IPS-NIHi11 (cell line): ENCODE results near the gene FAM13C.

Experiments used
- DNase-seq: peaks from one replicate; pipeline ENCODE4 v3.0.0; 2012; ENCODE audit warnings: mixed read lengths, low spot score

Gene FAM13C

DNA sequence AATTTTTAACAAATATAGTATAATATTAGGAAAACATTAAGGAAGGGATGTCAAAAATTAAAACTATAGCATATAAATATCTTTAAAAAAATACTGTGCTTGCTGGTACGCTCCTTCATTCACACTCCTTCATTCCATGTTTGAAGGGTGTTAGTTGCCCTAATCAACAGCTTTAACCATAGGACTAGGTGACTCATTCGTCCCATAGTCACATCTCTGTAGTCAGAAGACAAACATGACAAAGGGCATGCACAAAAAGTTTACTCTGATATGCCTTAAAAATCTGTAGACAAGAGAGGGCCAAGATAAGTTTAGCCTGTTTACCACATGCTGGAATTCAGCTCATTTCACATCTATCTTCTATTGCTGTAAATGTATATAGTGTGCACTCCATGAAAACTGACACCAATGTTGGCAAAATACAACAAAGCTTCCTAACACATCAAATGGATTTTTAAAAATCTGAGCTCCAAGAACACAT, 646 bp downstream of the FAM13C start:
- DNase-seq: no peak

DNA sequence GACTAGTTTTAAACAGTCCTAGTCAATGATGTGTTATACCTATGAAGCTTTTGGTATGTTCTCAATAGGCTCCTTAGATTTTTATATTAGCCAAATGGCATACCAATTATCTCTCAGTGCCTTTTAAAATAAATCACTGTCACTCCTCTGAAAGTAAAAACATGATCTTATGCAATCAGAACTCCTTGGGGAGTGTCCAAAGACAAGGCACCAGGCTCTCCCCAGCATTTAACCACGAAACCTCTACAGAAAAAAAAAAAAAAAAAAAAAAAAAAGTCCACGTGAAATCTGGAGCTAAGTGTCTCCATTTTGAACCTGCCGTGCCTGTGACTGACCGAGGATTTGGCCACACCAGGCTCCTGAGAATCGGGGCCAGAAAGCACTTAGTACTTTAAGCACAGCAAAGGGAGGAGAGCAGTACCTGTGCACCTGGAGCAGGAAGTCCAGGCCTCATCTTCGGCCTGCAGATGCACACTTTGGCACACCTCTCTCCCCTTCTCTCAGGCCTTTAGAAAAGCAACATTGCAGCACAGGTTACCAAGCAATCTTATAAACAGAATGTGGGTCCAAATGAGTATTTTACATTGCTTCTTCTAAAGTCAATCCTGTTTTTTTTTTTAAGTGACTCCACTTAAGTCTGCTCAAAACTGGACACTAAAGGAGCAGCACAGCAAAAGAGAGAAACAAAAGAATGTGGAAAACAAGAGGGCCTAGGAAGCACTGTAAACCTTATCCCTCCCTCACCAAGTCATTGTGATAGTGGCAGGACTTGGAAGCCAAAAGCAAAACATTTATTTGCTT, 1.5 kb downstream of the FAM13C start:
- no peak for DNase-seq

DNA sequence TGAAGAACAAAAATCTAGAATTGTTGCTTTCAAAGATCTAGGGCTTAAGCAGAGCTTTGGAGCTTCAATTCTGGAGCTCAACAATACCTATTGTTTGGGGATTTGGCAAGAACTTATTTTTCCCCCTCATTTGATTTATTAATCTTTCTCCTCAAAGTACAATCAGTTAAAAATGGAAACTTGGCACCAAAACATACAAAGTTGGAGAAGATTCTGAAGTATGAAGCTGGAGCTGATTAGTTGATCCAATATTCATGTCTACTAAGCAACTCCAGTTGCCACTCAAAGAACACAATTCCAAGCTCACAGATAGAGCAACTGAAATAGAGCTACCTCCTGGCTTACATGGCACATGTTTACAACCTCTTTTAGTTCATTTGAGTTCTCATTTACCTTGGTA, 3.8 kb downstream of the FAM13C start:
- DNase-seq: no peak

DNA sequence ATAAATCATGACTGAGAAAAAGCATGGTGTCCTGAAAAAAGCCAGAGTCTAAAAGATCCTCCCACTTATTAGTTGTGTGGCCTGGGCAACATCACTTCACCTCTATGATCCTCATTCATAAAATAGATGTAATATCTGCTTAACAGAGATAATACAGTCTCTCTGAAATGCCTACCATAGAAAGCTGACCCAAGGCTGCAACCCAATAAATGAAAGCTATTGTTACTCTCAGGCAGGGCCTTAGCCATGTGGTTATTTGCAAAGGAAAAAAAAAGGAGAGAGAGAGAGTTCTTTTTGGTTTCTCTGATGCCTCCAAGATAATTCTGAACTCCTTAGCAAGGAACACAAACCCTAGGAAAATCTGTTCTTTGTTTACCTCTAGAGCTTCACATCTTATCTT, 7.9 kb downstream of the FAM13C start:
- DNase-seq: no peak

DNA sequence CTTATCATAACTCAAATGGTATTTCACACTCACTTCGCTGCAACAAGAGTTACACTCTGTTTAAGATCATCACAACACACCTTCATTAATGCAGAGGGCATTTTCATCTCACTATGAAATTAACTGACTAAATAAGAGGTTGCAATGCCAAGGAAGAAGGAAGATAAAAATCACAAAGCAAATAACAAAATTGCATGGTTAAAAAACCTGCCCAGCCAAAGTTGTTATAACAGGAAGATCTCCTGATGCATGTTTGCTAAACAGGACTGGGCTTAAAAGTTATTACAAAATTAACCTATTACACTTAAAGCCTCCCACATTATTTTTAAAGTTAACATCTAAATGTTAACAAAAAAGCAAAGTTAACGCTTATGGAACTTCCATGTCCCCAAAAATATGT, 11.8 kb downstream of the FAM13C start:
- DNase-seq: no peak

DNA sequence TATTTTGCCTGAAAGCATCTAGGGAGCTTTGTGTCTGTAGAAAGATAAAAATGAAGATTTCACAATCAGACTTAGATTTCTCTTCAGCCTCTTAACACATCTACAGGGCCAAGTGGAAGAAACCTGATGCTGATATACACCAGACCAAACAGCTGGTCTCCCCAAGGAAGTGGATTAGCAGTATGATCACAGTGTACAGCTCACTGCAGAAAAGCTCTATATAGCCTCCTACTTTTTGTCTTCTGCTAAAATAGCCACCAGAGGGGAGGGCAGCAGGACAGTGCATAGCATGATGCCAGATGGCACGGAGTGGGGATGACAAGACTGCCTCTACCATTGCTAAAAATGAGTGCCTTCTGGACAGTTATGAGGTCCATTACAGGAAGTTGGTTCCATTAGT, 16.0 kb downstream of the FAM13C start:
- no peak for DNase-seq

DNA sequence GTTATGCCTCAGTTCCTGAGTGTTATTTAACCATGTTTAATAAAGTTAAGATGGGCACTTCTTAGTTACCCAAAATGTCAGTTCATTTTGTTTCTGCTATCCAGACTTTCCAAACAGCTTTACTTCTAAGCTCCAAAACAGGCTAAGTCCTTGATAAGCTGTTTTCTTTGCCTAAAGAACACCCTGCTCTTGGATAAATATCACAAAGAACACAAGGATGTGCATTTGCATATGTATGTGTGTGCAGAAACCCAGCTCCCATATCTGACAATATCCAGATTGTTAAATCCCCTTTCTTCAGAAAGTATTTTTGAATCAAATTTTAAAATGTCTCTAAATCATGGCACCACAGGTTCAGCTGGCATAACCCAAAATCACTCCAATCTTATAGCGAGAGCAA, 19.6 kb downstream of the FAM13C start:
- no peak for DNase-seq

DNA sequence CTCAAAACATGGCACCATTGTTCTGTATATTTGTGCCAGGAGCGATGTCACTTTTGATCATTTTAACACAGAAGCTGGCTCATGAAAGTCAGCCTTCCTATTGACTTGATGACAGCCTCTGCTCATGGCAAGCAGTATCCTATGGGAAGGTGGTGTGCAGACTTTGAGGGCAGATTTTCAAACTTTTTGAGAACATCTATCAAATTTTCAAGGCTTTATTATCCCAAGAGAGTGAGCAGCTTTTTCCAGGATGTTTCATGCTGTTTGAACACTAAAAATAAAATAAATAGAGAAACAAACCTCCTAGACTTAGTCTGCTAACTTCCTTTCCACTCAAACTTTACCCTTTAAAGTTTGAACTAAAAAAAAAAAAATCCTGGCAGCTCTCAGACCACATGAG, 20.3 kb downstream of the FAM13C start:
- no peak for DNase-seq

DNA sequence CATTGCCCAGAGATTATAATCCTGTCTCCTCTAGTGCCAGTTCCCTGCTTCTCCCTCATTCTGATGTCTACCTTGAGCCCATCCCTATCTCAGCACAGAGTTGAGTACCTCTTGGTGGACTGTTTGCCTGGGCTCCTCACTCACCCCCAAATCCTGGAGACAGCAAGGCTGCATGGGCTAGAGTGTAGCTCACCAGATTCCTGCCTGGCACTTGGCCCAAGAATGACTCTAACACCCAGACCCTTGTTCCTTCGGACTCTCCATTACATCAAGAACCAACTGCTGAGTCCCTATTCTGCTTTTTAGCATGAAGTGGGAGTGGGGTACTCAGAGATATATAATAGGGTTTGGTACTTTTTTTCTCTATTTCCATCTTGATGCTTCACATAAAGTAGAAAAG, 22.1 kb downstream of the FAM13C start:
- DNase-seq: no peak

DNA sequence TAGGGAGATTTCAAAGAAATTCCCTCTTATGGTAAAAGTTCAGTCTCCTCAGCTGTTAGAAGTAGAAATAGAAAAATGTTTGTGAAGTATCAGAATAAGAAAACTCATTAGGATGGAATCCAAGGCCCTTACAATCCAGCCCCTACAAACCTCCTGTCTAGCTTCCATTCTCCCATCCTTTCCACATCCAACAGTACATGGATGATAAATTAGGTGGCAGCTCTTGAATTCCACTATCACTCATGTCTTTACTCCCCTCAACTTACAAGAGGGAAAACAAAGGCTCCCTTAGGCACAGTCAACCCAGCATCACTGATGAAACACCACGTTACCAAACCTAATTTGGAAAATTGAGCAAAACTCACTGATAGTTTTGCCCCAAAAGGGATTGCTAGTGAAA, 23.0 kb downstream of the FAM13C start:
- no peak for DNase-seq

DNA sequence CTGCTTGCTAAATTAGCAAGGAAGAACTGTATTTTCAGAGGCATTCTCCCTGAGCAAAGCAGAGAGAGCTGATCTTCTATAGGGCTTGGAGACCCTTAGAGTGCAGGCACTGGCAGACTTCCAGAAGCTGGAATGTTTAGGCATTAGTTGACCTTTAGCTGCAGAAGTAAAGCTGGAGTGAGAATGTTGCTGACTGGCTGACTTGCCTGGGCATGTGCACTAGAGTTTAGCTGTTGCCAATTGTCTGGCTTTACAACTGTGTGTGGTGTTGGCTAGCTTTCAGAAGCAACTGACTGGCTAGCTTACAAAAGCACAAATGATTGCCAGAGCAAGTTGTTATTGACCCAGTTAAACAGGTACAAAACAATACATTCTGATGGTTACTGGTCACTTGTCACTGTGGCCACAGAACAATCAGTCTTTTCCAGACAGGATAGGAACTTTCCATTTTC, 25.1 kb downstream of the FAM13C start:
- no peak for DNase-seq

DNA sequence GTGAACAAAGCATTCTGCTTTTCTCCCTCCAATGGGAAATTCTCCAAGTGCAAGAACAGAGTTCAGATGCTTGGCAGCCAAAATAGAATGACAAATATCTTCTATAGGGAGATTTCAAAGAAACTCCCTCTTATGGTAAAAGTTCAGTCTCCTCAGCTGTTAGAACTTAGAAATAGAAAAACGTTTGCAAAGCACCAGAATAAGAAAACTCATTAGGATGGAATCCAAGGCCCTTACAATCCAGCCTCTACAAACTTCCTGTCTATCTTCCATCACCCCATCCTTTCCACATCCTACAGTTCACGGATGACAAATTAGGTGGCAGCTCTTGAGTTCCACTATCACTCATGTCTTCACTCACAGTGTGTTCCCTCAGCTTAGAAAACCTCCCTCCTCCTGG, 25.7 kb downstream of the FAM13C start:
- no peak for DNase-seq

DNA sequence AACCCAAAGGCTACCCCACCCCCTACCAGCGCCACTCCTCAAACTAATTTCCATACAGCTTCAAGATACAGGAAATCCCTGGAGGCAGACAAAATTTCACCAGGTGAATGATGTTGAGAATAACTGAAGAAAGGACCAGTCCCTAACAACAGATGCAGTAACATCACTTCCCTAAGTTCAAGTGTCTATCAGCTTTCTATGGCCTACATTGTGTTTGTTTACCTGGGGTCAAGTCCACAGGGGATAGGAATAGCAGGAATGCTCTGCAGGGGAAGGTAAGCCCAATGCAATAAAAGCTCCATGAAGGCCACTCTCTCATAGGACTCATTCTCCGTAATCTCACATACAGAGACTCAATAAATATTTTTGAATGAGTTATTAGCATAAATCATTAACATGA, 26.9 kb downstream of the FAM13C start:
- no peak for DNase-seq

DNA sequence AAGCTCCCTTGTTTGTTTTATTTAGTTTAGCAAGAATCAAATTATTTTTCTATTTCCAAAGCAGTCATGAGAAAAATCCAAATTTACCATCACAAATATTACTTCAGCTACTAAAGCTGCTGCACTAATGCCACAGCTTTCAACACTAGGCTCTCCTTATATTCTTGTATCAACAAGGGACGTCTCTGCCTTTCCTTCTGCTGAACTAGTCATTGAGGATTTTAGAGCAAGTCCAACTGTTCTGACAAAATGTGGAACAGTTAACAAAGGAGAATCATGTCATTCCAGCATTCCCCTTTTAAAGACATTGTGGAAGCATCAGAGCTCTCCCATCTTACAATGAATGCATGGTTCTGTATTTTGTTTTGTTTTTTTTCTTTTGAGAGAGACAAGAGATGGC, 28.6 kb downstream of the FAM13C start:
- no peak for DNase-seq

DNA sequence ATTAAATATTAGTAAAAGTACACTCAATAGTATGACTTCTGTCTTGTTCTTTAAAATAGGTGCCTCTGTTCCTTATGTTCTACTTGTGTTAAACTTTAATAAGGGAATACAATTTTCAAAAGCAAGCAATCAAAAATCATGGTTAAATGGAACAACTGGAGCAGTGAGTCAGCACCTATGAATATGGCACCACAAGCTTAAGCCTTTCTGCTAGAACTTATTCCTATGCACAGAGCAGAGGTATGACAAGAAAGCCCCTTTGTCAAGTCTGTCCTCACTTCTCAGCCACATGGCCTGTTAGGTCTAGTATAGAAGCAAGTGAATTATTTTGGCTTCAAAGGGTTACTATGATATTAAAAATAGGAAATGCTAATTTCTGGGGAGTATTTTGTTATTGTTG, 29.8 kb downstream of the FAM13C start:
- no peak for DNase-seq

DNA sequence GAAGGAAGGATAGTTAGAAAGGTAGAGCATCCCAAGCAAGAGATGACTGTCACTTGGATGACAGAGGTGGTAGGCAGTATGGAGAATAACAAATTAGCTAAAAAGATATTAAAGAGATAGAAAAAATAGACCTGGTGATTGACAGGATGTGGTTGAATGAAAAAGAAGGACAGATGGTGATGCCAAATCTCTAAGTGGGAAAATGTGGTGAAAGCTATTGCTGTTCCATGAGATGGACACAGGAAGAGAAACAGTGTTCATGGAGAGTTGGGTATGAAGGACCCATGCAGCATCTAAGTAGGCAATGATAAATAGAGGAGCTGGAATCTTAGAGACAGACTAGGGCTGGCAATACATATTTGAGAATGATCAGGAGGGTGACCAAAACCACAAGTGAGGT, 30.7 kb downstream of the FAM13C start:
- DNase-seq: no peak

DNA sequence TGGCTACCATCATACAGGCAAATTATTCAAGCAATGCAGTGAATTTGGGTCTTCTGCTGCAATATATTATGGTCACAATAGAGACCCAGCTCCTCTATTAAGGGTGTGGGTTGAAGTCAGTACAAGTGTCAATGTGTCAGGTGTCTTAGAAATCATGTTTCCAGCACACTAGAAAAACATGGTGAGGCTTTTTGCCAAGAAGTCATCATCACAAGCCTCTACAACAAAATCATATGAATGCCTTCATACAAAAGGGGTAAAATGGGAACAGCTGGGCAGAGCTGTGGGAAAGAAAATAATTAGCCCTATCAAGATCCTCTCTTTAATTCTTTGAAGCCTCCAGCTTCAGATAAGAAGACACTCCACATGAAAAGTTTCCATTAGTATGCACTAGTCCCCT, 37.2 kb downstream of the FAM13C start:
- no peak for DNase-seq

DNA sequence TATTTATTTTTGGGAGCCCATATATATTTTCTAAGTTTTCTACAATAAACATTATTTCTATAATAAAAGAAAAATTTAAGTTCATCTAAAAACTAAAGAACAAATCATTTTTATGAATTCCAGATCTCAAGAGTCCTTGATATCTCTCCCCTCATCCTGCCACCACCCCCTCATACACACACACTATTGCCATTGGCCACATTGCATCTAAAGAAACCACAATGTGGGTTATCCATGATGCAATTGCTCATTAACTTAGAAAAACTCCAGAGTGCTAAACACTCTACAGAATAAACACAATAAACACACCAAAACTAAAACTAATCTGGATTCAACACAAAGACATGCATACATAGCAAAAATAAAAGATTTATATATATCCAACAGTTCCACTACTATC, 37.8 kb downstream of the FAM13C start:
- DNase-seq: no peak

DNA sequence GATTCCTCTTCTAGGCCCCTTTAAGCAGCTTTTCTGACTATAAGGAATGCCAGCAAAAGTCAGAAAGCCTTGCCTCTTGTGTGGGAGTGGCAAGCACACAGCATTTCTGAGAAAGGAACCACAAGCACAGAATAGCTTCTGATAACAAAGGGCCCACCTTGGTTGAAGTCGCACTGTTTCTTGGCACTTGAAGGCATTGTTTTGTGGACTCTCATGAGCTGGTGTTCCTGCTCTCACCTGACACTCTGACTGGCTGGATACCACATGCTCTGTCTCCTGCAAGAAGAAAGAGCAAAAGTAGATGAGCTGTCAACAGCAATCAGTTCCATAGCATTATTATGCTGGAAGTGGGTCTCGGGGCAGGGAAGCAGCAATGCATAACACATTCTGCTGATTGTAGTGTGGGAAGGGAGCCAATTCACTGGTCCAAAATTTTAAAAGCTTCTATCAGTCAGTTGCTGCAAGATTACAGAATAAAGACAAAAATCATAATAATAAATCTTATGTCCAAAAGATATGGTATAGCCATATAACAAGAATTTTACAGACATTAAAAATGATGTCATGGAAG, 38.4 kb downstream of the FAM13C start:
- no peak for DNase-seq

DNA sequence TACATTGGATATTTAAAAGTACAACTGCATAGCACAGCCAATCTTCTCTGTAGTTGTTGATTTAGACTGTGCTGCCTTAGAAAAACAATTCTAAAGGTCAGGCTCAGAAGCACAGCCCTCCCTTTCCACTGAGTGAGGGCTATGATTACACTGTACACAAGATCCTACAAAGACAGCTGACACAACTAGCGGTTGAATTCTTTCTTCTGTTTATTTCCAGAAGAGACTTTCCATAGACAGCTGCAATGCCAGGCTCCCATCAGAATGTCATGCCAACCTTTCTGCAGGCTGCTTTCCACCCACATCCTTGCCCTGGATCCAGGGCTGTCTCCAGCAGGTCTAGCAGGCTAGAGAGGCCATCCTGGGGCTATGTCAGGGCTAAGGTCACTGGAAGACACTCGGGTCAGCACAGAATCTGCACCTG, 39.3 kb downstream of the FAM13C start:
- no peak for DNase-seq

DNA sequence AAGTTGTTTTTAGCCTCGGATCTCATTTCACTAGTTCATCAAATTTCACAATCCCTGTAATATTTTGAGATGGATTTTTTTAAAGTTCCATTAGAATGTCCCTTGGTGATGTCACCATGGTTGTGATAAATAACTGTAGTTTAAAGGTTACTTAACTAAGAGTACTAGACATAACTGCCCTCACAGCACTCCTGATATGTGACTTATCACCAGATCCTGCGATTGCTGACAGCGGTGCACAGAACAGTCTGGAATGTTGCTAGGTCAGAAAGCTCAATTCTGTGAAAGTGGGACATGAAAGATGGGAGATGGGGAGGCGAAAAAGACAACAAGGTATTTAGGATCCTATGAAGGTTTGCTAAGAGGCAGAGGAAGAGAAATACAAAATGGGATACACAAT, 40.2 kb downstream of the FAM13C start:
- DNase-seq: no peak

DNA sequence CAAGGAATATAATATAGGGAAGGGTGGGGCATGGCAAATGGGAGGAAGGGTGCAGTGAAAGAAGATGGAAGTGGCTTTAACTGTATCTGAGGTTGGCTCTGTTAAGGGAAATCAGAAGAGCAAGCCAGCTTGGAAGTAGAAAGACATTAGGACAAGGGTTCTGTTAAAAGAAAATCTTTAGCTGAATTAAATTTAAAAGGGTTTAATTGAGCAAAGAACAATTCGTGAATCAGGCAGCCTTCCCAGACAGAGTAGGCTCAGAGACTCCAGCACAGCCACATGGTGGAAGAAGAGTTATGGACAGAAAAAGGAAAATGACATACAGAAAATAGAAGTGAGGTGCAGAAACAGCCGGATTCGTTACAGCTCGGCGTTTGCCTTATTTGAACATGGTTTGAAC, 42.0 kb downstream of the FAM13C start:
- no peak for DNase-seq

DNA sequence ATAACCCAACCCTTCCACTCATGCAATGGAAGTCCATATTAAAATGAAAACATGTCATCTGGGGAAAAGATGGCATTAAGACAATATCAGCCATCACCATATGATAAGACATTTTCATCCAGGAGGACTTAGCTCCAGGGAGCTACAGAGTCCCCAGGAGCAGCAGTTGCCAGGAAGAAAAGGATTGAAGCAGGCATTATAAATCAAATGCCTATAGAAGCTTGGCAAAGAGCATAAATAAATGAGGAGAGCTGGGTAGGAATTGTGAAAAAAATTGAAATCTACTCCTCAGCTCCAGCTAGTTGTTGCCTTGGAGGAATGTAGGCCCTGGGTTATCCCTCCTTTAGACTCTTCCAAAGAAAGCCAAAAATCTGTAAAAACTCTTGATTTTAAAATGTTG, 42.5 kb downstream of the FAM13C start:
- DNase-seq: peak; percentile 27

DNA sequence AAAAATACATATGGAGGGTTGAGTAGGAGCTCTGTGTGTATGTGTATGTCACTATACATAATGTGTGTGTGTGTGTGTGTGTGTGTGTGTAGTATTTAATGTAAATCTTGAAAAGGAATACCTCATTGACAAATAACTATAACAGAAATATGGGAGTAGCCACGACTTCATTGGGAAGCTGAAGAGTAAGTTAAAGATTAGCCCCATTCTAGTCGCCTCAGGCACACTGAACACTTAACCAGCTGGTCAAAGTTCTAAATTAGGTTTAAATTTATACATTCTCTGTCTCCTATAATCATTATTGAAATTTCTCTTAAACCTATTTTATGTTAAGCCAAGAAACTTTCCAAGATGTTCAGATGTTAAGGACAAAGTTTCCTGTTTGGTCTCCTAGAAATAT, 45.3 kb downstream of the FAM13C start:
- DNase-seq: no peak
